Activated CD4-positive, alpha-beta T cell treated with anti-CD3 and anti-CD28 coated beads, Interleukin-2, Interleukin-6, amounts not matched to agents 100 ng/mL and 50 ng/mL, durations not matched to agents 16 hours and 8 hours (primary cell): ENCODE results near the gene SLU7.

Source experiments
- DNase-seq: peaks from one replicate; pipeline ENCODE4 v3.0.0-alpha.2; 2020

SLU7 gene

DNA sequence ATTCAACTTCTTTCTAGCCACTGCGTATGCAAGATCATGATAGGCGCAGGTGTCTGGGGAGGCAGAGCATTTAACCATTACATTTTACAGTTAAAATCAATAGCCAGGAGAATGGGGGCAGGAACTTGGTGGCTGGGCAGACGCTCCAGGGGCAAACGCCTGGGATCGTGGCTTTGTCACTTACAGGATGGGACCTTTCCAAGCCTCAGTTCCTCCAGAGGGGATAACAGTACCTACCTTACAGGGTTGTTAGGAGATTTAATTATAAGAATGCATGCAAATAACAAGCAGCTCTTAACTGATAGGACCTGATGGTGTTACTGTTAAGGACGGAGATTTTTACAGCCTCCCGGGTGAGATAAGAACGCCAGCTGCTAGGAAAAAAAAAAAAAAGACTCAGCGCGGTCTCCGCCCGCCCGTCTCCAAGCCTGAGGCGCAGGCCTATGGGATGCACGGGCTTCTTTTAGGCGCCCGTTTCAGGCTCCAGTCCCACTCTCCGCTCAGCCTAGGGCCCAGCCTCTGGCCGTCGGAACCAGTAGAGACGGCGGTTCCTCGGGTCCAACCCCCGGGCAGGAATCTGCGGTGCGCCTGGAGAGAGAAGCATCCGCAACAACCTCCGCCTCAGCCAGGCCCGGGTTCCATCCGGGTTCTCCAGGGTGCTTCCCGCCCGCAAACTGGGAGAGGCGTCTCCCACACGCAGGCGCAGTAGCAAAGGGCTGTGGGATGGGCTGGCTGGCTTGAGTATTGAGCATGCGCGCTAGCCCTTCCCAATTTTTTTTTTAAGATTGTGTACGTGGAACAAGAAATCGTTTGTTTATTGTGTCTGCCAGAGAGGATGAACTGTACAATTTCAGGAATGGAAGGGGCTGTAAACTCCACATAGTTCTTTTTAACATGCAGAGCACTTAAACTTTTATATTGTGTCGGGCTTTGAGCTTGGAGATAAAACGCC lies 19.2 kb downstream of the SLU7 start, which contains the start of gene FAM200C:
TSS of gene FAM200C (minus strand) at position 653 of the 952 bp plus-strand sequence. CDS start 4,564 bp downstream, outside the sequence.
- DNase-seq = peak; percentile 86

DNA sequence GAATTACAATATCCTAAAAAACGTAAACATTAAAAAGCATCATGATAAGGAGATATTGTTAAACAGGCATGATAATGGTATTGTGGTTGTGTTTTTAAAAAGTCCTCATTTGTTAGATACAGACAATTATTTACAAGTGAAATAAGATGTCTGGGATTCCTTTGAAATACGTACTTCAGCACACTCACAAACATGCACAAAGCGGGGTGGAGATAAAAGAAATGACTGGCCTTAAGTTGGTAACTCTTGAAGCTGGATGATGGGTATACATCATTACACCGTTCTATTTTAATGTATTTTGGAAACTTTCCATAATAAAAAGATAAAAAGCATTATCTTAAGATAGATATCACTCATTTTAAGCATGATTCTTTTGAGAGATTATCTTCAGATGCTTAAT lies 20.1 kb downstream of the SLU7 start:
- no peak for DNase-seq

DNA sequence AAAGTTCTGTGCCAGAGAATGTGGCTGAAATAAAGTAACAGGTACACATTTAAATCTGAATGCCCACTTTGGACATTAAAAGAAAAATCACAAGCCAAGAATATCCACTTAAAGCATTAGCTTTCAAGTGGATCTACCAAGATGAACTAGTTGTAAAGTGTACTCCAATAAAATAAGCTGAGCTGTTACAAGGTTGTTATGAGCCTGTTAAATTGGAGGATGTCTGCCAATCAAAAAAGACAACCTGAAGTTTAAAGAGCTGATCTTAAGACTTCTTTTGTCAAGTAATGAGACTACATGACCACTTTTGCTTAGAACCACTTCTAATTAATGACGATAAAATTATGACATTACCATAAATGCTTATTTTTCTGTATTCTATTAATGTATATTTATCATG lies 21.4 kb downstream of the SLU7 start:
- DNase-seq = no peak

DNA sequence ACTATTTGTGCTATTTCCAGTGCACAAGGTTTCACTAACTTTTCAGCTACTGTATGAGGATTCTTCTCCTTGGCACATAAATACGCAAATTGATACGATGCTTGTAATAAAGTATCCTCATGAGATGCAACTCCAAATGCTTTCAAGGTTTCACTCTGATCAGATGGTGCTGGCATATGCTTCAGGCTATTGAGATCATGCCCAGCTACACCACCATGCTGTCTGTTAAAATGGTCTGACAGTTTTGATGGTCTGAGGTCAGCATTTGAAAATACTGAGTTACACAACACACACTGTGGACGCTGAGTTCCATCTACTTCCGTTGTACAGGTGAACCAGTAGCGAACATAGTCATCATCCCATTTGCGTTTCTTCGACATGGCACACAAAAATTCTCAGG lies 23.8 kb downstream of the SLU7 start:
- no peak for DNase-seq

DNA sequence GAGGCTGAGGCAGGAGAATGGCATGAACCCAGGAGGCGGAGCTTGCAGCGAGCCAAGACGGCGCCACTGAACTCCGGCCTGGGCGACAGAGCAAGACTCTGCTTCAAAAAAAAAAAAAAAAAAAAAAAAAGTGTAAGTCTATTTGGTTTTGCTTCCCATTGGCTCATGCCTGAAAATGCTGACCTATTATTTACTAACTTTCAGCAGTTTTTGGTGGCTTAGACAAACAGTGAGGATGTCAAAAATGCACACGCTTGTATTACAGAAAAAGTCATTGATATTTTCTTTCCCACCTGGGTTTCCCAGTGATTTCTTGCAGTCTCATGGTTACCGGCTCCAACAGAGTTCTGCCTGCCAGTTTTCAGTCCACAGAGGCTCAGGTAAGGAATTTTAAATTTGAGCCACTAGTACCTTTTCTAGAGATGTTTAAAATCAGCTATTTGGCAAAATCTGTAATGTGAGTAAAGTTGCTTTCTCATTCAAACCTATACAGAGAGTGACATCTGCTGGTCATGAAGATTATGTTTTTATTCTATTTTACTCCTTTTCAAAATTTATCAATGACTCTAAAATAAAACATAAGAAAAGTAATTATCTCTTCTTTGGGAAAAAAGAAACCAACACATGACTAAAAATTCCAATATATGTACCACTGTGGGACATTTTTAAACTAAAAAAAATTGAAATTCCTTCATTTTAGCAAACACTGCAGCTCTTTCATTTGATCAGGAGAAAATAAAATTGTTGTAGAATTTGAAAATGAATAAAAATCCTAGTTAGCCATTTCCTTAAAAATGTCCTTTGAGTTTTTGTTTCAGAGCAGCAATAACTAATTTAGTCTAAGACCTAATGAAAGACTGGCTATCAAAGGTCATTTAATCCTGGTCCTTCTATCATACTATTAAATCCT lies 27.8 kb downstream of the SLU7 start:
- peak; percentile 11 for DNase-seq

DNA sequence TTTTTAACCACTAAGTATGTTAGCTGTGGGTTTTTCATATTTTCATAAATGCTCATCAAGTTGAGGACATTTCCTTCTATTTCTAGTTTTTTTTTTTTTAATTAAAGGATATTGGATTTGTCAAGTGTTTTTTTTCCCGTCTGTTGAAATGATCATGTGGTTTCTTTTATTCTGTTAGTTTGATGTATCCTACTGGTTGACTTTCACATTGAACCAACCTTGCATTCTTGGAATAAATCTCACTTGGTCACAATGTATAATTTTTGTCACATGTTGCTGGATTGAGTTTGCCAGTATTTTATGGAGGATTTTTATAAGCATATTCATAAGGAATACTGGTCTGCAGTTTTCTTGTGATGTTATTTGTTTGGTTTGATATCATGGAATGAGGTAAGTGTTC lies 31.4 kb downstream of the SLU7 start:
- DNase-seq = no peak

DNA sequence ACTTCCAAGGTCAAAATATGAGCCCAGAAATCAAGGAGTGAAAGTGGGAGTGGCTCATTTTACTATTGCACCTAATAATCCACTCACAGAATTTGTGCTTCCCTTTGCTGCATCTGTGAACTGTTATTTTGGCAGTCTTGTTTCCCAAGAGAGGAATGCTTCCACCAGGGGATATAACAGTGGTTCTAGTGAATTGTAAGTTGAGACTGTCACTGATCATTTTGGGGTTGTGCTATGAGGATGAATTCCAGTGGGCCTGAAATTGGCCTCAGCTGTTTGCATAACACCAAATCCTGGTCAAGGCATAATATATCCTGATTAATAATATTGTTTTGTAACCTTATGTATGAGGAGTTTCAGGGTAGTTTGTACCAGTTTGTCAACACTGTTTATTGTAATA lies 33.4 kb downstream of the SLU7 start:
- DNase-seq = no peak

DNA sequence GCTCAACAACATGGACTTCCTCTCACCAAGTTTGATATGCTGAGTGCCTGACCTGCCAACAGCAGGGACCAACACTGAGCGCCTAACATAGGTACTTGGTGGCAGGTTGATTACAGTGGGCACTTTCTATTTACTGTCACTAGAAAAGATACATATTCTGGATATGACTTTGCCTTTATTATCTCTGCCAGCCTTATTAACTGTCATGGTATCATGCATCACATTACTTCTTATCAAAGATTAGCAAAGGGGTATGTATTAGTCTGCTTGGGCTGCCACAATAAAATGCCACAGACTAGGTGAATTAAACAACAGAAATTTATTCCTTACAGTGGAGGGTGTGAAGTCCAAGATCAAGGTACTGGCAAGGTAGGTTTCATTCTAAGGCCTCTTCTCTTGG lies 34.2 kb downstream of the SLU7 start:
- no peak for DNase-seq

DNA sequence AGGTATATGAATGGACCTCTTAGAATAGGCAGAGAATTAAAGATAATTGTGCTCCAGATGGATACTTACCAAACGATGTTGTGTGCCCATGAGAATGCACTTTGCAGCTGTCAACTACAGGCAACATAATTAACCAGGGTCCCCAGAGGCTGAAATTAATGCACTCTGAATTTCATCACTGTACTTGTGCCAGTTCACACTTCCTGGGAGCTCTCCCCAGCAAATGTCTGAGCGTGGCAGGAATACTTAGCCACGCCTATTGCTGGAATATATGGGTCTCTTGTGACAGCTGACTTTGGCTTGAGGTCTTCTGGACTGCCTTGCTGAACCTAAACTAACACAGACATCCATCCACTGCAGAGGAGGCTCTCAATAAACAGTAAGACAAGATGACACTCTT lies 36.5 kb downstream of the SLU7 start:
- DNase-seq = no peak

DNA sequence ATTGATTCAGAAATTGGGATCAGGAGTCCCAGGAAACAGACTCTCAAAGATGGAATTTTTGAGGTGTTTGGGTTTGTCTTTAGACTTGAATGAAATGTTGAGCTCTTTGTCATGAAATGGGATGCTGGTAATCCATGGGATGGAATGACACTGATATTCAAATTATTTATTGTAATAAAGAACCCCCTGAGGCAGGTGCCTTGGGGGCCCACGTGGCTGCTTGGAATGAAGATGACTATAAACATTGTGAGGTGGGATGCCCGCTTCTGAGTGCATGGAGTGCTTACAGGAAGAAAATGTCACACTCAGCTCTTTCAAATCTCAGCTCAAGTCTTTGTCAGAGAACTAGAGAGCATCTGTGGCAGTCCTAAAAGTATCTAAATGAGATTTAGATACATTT lies 38.8 kb downstream of the SLU7 start:
- no peak for DNase-seq

DNA sequence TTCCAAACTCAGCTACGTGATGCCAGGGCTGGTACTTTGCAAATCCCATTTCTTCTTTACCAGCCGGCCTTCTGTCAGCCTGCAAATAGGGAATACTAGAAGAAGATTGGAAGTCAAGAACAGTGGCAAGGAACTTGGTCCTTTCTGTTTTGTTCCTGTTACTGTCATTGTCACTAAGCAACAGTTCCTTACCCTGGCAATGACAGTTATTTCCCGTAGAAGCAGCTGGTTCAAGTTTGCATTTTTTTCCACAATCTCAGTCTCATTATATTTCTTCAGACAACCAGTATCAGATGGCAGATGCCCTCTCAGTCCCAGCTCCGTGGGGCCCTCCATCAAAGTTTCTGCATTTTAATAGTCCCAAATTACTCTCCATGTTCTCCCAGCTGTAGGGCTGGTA lies 39.4 kb downstream of the SLU7 start:
- no peak for DNase-seq

DNA sequence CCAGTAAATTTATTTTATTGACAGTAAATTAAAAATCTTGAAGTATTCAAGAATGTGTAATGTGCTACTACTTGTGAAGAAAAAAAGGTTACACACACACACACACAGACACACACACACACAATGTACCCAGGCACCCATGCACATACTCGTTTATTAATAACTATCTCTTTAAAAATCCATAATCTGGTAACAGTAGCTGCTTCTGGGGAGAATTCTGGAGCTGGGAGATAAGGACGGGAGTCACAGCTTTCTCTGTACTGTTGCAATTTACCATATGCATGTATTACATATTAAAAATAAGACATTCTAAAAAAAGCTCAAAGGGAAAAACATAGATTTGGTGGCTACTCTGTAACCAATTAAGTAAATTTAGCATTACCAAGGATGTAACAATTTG lies 40.6 kb downstream of the SLU7 start:
- DNase-seq = no peak

DNA sequence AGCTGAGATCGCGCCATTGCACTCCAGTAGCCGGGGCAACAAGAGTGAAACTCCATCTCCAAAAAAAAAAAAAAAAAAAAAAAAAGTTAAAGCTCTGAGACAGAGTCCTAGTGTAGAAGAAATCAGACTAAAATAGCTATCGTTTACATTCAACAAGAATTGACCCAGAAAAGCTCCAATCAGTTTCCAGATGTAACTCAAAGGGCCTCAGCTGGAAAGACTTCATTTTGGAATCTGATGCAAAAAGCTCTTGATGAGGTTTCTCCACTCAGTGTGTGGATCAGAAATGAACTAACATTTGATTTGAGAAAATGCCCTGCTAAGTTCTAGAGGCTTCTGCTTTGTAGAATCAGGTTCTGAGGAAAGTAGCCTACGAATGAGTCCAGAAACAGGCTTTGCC lies 41.2 kb downstream of the SLU7 start:
- no peak for DNase-seq

DNA sequence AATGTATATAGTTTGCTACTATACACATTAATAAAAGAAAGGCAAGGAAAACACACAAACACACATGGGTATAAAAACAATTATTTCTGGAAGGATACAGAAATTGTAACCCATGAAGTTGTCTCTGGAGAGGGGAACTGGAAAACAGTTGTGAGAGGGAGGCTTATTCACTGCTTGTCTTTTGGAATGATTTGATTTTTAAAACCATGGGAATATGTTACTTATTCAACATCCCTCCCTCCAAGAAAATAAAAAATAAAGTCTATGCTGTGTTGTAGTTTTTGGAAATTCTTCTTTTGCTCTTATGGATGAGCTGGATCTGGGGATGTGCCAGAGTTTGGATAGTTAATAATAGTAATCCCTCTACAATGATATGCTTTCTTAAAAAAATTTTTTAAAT lies 42.5 kb downstream of the SLU7 start:
- no peak for DNase-seq

DNA sequence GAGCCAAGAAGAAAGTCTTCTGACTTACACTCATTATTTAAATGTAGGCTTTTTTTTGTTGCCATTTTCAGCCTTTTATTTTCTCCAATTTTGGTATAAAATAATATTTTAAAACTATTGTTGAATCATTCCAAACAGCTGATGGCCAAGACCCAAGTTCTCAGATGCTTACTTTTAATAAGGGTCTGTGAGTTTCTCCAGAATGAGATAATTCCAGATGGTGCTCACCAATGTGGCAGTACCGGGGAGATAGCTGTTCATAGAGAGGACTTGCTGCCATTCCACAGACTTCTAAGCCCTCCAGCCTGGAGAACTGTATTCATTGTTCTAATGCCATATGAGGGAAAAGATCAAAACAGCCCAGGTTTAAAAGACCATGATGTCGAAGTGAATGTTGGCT lies 43.2 kb downstream of the SLU7 start:
- no peak for DNase-seq

DNA sequence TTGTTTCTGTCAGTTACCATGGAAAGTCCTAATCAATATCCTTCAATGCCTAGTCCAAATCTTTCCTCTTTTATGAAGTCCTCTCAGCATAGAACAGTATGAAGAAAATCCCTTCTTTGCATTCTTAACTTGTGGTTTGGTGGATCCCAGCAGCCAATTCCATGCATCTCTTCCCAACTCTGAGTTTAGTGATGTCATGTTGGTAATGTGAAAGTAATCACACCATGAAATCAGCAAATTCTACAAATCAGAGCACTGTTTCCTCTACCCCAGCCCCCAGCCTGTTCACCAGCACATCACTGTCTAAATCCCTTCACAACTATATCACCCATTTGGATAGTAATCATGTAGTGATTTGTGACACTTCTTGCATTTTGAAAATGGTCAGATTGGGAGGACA lies 43.7 kb downstream of the SLU7 start:
- DNase-seq = no peak

DNA sequence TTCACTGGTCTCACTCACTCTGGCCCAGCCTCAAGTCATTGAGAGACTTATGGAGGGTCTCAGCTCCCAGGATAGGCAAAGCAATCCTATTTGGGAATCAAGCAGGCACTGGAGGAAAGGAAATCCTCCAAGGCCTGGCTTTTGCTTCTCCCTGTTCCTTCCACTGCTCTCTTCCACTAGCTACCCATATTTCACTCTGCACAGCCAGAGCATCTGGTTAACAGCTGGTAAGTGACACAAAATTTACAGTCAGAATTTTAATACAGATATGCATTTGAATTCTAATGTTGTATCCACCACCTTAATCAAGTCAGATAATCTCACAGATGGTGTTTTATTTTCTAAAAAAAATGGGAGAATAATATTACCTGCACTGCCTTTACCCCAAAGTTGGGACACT lies 47.6 kb downstream of the SLU7 start:
- DNase-seq = no peak

DNA sequence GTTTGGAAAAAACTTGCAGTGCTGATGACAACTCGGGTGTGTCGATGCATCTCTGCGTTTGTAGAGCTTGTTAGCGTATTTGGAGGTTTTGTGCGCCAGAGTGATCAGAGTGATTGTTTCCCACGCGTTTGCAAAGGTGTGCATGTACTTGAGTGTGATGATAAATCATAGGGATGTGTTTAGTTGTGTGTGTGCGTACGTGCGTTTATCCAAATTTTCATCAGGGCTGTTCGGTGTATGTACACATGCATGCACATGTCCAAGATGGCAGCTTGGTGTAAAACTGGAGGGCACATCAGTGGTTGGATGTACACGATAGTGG lies 48.2 kb downstream of the SLU7 start:
- no peak for DNase-seq

DNA sequence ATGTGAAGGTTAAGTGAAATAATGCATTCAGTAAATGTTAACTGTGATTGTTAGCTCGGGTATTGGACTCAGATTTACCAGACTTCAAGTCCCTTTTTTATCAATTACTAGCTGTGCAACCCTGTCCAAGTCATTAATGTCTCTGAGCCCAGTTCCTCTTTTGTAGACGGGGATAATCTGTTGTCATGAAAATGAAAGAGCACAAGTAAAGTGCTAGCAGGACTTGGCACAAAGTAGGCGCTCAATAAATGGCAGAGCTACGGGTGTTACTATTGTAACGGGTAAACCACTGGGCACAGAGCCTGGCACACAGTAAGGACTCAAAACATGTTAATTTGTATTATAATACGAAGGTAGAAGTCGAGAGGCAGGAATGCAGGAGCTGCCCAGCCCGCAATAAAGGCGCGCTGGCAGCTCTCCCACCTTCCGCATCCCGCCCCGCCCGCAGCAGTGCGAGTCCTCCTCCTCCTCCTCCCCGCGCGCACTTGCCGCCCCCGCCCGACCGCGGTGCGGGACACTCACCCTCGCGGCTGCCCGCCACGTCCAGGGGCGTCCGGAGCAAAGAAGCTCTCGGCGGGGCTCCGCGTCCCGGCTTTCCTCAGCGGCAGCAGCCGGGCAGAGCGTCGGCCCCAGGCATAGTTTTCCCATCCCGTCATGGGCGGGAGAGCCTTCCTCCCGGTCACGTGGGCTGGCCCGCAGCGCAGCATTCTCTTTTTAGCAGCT lies 48.7 kb downstream of the SLU7 start, which contains the start of gene C1QTNF2:
TSS of gene C1QTNF2 (minus strand) at position 637 of the 723 bp plus-strand sequence. CDS start 15,615 bp downstream, outside the sequence.
- DNase-seq = no peak

DNA sequence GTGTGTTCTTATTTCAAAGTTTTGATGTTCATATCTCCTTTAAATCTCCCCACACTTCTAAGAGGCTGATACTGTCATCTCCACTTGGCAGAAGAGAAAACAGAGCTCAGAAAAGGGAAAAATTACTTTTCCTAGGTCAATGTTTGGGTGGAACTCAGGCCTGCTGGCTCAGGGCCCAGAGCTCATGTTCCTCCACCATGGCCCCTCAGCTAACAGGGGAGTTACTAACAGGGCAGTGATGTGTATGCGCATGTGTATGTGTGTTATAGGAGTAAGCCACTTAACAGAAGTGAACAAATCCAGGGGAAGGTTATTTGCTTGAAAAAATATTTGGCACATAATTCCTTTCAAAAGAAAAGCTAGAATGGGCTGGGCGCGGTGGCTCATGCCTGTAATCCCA lies 51.0 kb downstream of the SLU7 start:
- no peak for DNase-seq

DNA sequence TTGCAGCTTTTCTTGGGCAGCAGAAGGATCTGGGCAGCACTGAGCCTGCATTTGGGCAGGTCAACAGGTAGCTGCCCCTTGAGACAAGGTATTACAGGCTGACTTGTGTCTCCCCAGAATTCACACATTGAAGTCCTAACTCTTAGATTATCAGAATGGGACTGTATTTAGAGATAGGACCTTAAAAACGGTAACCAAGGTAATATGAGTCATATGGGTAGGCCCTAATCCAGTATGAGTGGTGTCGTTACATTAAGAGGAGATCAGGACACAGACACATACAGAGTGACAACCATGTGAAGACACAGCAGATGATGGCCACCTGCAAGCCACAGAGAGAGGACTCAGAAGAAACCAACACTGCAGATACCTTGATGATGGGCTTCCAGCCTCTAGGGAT lies 51.6 kb downstream of the SLU7 start:
- DNase-seq = no peak

DNA sequence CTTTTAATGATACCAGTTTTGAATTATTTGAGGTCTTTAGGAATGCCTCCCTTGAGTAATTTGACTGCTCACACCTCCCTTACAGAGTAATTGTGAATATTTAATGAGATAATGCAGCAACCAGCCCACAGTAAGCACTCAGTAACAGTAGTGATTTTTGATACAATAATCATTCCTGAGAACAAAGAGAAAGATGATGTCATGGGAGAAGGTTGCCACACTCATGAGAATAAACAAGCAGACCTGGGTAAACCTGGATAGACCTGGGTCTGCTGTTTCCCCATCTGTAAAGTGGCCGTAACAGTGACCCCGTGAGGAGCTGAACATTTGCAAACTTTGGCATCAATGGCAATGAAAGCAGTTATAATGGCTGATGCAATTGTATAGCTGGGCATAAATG lies 52.7 kb downstream of the SLU7 start:
- no peak for DNase-seq
